Activated naive CD4-positive, alpha-beta T cell (primary cell): ENCODE data around the gene DNM2.
A peak's percentile ranks its signal among the peaks of the same experiment; 100 is the strongest.
"Not testable (repeated sequence)": the region's sequence is repeated elsewhere in the genome, so short reads cannot be mapped to it uniquely, and the experiment has no call there.

Source experiments
- DNase-seq, 4 experiments: peaks; one replicate each; lab custom pipeline; 2025; lab: John Stamatoyannopoulos, UW

Gene DNM2

GRCh38 chr19:10838377-10838776 lies 120.5 kb downstream of the DNM2 start:
- no peak for DNase-seq

GRCh38 chr19:10839114-10840050 lies 121.5 kb downstream of the DNM2 start:
- no peak for DNase-seq

- DNase-seq, result no peak
These were observed 124.9 kb downstream of the DNM2 start for GRCh38 chr19:10842788-10843187.

- DNase-seq, result no peak
These were observed 128.8 kb downstream of the DNM2 start for GRCh38 chr19:10846500-10847202.

GRCh38 chr19:10848230-10848856 lies 130.5 kb downstream of the DNM2 start, which contains the start of gene C19orf38:
Gene C19orf38 (plus strand): TSS chr19:10848415. CDS start chr19:10848509, 94 bp downstream.
- no peak for DNase-seq

GRCh38 chr19:10850631-10851030 lies 132.8 kb downstream of the DNM2 start:
- no peak for DNase-seq

- no peak for DNase-seq
These were observed 134.4 kb downstream of the DNM2 start for GRCh38 chr19:10852098-10852800.

- no peak for DNase-seq
These were observed 135.1 kb downstream of the DNM2 start for GRCh38 chr19:10852941-10853340.

- no peak for DNase-seq
These were observed 136.6 kb downstream of the DNM2 start for GRCh38 chr19:10854350-10855089.

GRCh38 chr19:10855879-10856522 lies 138.1 kb downstream of the DNM2 start:
- no peak for DNase-seq

- DNase-seq, result not testable (repeated sequence)
These were observed 139.0 kb downstream of the DNM2 start for GRCh38 chr19:10856899-10857298.

- no peak for DNase-seq
These were observed 140.4 kb downstream of the DNM2 start for GRCh38 chr19:10858204-10858828.

GRCh38 chr19:10861103-10861651 lies 143.3 kb downstream of the DNM2 start:
- DNase-seq, result no peak

- no peak for DNase-seq
These were observed 144.8 kb downstream of the DNM2 start for GRCh38 chr19:10862561-10863106.

- DNase-seq, result no peak
These were observed 145.3 kb downstream of the DNM2 start for GRCh38 chr19:10863107-10863717.

- DNase-seq, result peak; percentile 54 to 69 (median 60)
These were observed 146.6 kb downstream of the DNM2 start for GRCh38 chr19:10864538-10864899.

- DNase-seq, result no peak
These were observed 148.6 kb downstream of the DNM2 start for GRCh38 chr19:10866495-10866894.

- no peak for DNase-seq
These were observed 151.1 kb downstream of the DNM2 start for GRCh38 chr19:10868872-10869547.
